Stomach (tissue), 9 donors: ENCODE results near the gene NYNRIN. TPM values are rescaled to one million over a fixed set of nuclear protein-coding genes. Genes with fewer than 3 reads are reported as not detected.
A peak's percentile ranks its signal among the peaks of the same experiment; 100 is the strongest.

Source experiments
- DNase-seq, 2 donors: peaks; one replicate each; pipeline versions ENCODE4 v3.0.0 to v3.0.0-alpha.2; 2013 to 2019
- H3K27ac ChIP-seq, 5 donors: fragments of 200-600 bp in 4 of 5; sonication (generic) in 4 of 5; one replicate each; pipeline ENCODE4 v1.5.1; 2013 to 2019; ENCODE audit warnings: mild to moderate bottlenecking in 1 of 5, moderate library complexity in 1 of 5
- H3K27me3 ChIP-seq, 3 donors: fragments of 200-600 bp; sonication (generic); one replicate each; pipeline ENCODE4 v1.5.1; 2017 to 2019; ENCODE audit warnings: mixed run types in 1 of 3
- H3K36me3 ChIP-seq, 4 donors: fragments of 200-600 bp; sonication (generic); 1 replicate in 3 of 4; 2 replicates in 1 of 4; pipeline ENCODE4 v1.5.1; 2016 to 2019
- H3K4me1 ChIP-seq, 4 donors: fragments of 200-600 bp; sonication (generic); one replicate each; pipeline ENCODE4 v1.5.1; 2016 to 2019
- H3K4me3 ChIP-seq, 4 donors: fragments of 200-600 bp; sonication (generic) in 3 of 4; one replicate each; pipeline ENCODE4 v1.5.1; 2016 to 2019; ENCODE audit warnings: mild to moderate bottlenecking in 1 of 4
- H3K9me3 ChIP-seq, 4 donors: fragments of 200-600 bp; sonication (generic); one replicate each; pipeline ENCODE4 v1.5.1; 2016 to 2019
- EP300 ChIP-seq: sonication (generic); formaldehyde crosslinking; IDR thresholded peaks from one replicate; pipeline ENCODE4 v1.6.1; 2017; ENCODE audit warnings: antibody characterized with exemption
- POLR2A ChIP-seq, 4 donors: fragments of 450-650 bp; IDR thresholded peaks; one replicate each; pipeline ENCODE4 v1.6.1; 2016; ENCODE audit warnings: antibody characterized with exemption in 4 of 4, control low read depth in 2 of 4, mild to moderate bottlenecking in 1 of 4, moderate library complexity in 1 of 4
- POLR2AphosphoS5 ChIP-seq, 3 donors: sonication (generic); formaldehyde crosslinking; IDR thresholded peaks; one replicate each; pipeline ENCODE4 v1.6.1; 2016; ENCODE audit warnings: antibody characterized with exemption in 3 of 3
- WGBS, 5 donors: extraction: QIAGEN DNeasy Blood & Tissue Kit in 3 of 5; methylation state at CpG; one replicate each; pipeline versions ENCODE4 v1.1.5 to v1.1.7; 2013 to 2018; 5-methylcytosine and 5-hydroxymethylcytosine counted together
- intact Hi-C: fragments of 100-400 bp; cut with DNase I; formaldehyde crosslinking; loops from one replicate; pipeline ENCODE4 v1.15.1; 2023; ENCODE audit warnings: low total_unique reads
- polyA plus RNA-seq, 3 donors: library from polyadenylated mRNA; stranded (reverse); fragments of 200-250 nt; gene quantifications; one replicate each; pipeline ENCODE4 v1.2.3, GENCODE V29; 2013
- total RNA-seq, 5 donors: library from RNA; depleted of rRNA; stranded (reverse); fragments of >200 nt; gene quantifications; one replicate each; pipeline versions ENCODE4 v1.1.0 to v1.2.3, GENCODE V29; 2014 to 2016
- TF ChIP-seq, protein P1 (sequence below), 7 experiments: fragments of 450-650 bp in 4 of 7; fragments of 200-600 bp in 3 of 7; sonication (generic) in 3 of 7; IDR thresholded peaks; one replicate each; pipeline ENCODE4 v1.5.1; 2016 to 2019; ENCODE audit warnings: antibody characterized with exemption in 7 of 7, control low read depth in 2 of 7, mild to moderate bottlenecking in 1 of 7
- donor health status: healthy with polysubstance abuse.
- donor health status: Bipolar disorder and iron deficiency.
- donor health status: healthy.

NYNRIN gene
- total and polyA plus RNA-seq, 8 donors = 2.3 to 16.0 (median 4.3) TPM

- peak overlapping the region; percentile 97 to 99 (median 98) for H3K27ac ChIP-seq
- H3K27me3 ChIP-seq = no peaks in the 10 kb centered on the region
- peak; percentile 27 to 82 for DNase-seq
- 4 to 11% (median 8%) methylated on average over 11 to 19 of the region's 19 CpGs for WGBS, 5 donors
- H3K9me3 ChIP-seq = no peaks in the 10 kb centered on the region
- TF ChIP-seq POLR2A (IDR thresholded peaks at IDR 0.05) (no peak), POLR2AphosphoS5 (IDR thresholded peaks at IDR 0.05) (no peak), EP300 (no peak)
- TF ChIP-seq, protein P1, sequence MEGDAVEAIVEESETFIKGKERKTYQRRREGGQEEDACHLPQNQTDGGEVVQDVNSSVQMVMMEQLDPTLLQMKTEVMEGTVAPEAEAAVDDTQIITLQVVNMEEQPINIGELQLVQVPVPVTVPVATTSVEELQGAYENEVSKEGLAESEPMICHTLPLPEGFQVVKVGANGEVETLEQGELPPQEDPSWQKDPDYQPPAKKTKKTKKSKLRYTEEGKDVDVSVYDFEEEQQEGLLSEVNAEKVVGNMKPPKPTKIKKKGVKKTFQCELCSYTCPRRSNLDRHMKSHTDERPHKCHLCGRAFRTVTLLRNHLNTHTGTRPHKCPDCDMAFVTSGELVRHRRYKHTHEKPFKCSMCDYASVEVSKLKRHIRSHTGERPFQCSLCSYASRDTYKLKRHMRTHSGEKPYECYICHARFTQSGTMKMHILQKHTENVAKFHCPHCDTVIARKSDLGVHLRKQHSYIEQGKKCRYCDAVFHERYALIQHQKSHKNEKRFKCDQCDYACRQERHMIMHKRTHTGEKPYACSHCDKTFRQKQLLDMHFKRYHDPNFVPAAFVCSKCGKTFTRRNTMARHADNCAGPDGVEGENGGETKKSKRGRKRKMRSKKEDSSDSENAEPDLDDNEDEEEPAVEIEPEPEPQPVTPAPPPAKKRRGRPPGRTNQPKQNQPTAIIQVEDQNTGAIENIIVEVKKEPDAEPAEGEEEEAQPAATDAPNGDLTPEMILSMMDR (IDR thresholded peaks at IDR 0.05) = no peak
- H3K4me1 ChIP-seq = peaks cover 55 to 86% (median 79%) of the 10 kb centered on the region in 4 donors
- intact Hi-C loops = loop anchor here (5.0 kb wide), 1 partner anchor 99 kb away; no protein-coding TSS in a partner anchor
- H3K36me3 ChIP-seq = peaks cover 23 to 47% (median 40%) of the 10 kb centered on the region in 4 donors
- H3K4me3 ChIP-seq = peak overlapping the region; percentile 69 to 81 (median 76)
Observed at GRCh38 chr14:24430682-24431568, 32.1 kb downstream of the NYNRIN start.

GRCh38 chr14:24431569-24432258, 32.9 kb downstream of the NYNRIN start:
- peaks cover 23 to 54% (median 47%) of the 10 kb centered on the region in 4 donors for H3K36me3 ChIP-seq
- H3K9me3 ChIP-seq = no peaks in the 10 kb centered on the region
- no peaks in the 10 kb centered on the region for H3K27me3 ChIP-seq
- TF ChIP-seq, protein P1 (IDR thresholded peaks at IDR 0.05) = peak in 5 of 7 experiments; percentile 82 to 98 (median 94)
- peak in 2 of 3 donors; percentile 35 to 85 for TF ChIP-seq POLR2AphosphoS5 (IDR thresholded peaks at IDR 0.05)
- no peak for TF ChIP-seq EP300
- peak; percentile 93 to 96 for DNase-seq
- H3K27ac ChIP-seq = peak overlapping the region; percentile 43 to 99 (median 98)
- intact Hi-C loops = loop anchor here (5.0 kb wide), 1 partner anchor 99 kb away; no protein-coding TSS in a partner anchor
- H3K4me3 ChIP-seq = peak overlapping the region; percentile 69 to 81 (median 76)
- 29 to 35% (median 32%) methylated on average over 11 to 15 of the region's 15 CpGs for WGBS, 5 donors
- H3K4me1 ChIP-seq = peaks cover 51 to 85% (median 81%) of the 10 kb centered on the region in 4 donors

- H3K4me3 ChIP-seq = peak overlapping the region in 3 of 4 donors; percentile 74 to 81 (median 77)
- H3K27ac ChIP-seq = peak overlapping the region in 4 of 5 donors; percentile 97 to 99 (median 98)
- no peaks in the 10 kb centered on the region for H3K9me3 ChIP-seq
- peaks cover 30 to 62% (median 55%) of the 10 kb centered on the region in 4 donors for H3K36me3 ChIP-seq
- DNase-seq = peak in 1 of 2 donors; percentile 3
- TF ChIP-seq, protein P1 (IDR thresholded peaks at IDR 0.05) = no peak
- TF ChIP-seq POLR2AphosphoS5 (IDR thresholded peaks at IDR 0.05) = no peak
- no peak for TF ChIP-seq POLR2A (IDR thresholded peaks at IDR 0.05)
- TF ChIP-seq EP300 = no peak
- intact Hi-C loops = loop anchor here (5.0 kb wide), 1 partner anchor 100 kb away; no protein-coding TSS in a partner anchor
- no peaks in the 10 kb centered on the region for H3K27me3 ChIP-seq
- 79 to 87% (median 81%) methylated on average over 15 to 24 of the region's 24 CpGs for WGBS, 5 donors
- H3K4me1 ChIP-seq = peaks cover 53 to 85% (median 82%) of the 10 kb centered on the region in 4 donors
Observed at GRCh38 chr14:24432259-24433131, 33.7 kb downstream of the NYNRIN start.
